Gastroesophageal sphincter (tissue), 4 donors: Measurements from ENCODE around the gene SMARCD1. TPM values are rescaled to one million over a fixed set of nuclear protein-coding genes. Genes with fewer than 3 reads are reported as not detected.

Experiments used
- total RNA-seq, 4 donors: library from RNA; depleted of rRNA; stranded (reverse); fragments of >200 nt; gene quantifications; one replicate each; pipeline ENCODE4 v1.1.0, GENCODE V29; 2016

The SMARCD1 gene
- total RNA-seq, 4 donors from 2014 or later: 26.6 to 52.8 (median 44.2) TPM

Other genes with a start within 250 kb of the SMARCD1 start
- gene BCDIN3D, start 242.2 kb upstream of the SMARCD1 start, total RNA-seq: 1 to 10 TPM; 2.6 to 4.7 (median 3.4) TPM
- 1 to 10 TPM; 3.4 to 7.4 (median 5.9) TPM for gene FAIM2, start 181.4 kb upstream of the SMARCD1 start, total RNA-seq
- gene AQP2, start 134.6 kb upstream of the SMARCD1 start, total RNA-seq: under 1 TPM in 1 of 4 donors, not detected in 3; 0.12 TPM
- 1 to 10 TPM in 1 of 4 donors, not detected in 3; 7.8 TPM for gene AQP5, start 123.5 kb upstream of the SMARCD1 start, total RNA-seq
- not detected for gene AQP6, start 112.4 kb upstream of the SMARCD1 start, total RNA-seq
- gene RACGAP1, start 59.8 kb upstream of the SMARCD1 start, total RNA-seq: 10 to 100 TPM; 10.5 to 23.7 (median 13.1) TPM
- 1 to 10 TPM in 3 of 4 donors, under 1 TPM in 1; 0.82 to 4.9 (median 3.1) TPM for gene ASIC1, start 27.7 kb upstream of the SMARCD1 start, total RNA-seq
- gene GPD1, start 18.7 kb downstream of the SMARCD1 start, total RNA-seq: 10 to 100 TPM in 1 of 4 donors, 1 to 10 TPM in 1, under 1 TPM in 2; 0.08 to 49.5 (median 1.3) TPM
- gene COX14, start 26.9 kb downstream of the SMARCD1 start, total RNA-seq: 100 to 1,000 TPM in 1 of 4 donors, 10 to 100 TPM in 3; 66.1 to 111 (median 81.0) TPM
- 10 to 100 TPM; 23.4 to 27.9 (median 26.4) TPM for gene CERS5, start 82.0 kb downstream of the SMARCD1 start, total RNA-seq
- gene LIMA1, start 198.2 kb downstream of the SMARCD1 start, total RNA-seq: 10 to 100 TPM; 27.6 to 91.3 (median 64.6) TPM